NT2/D1 (cell line): ENCODE data around the gene TMEM253.

Experiments used
- DNase-seq: peaks from one replicate; pipeline ENCODE4 v3.0.0-alpha.2; 2011; ENCODE audit warnings: low read depth, low spot score
- H3K27me3 ChIP-seq: 2 replicates; pipeline ENCODE4 v1.6.0; 2011; ENCODE audit warnings: mild to moderate bottlenecking; ENCODE audit not compliant: insufficient read length, insufficient read depth
- H3K36me3 ChIP-seq: 2 replicates; pipeline ENCODE4 v1.6.1; 2011; ENCODE audit warnings: mild to moderate bottlenecking, low read length, mixed read lengths; ENCODE audit not compliant: insufficient read depth, insufficient read length
- H3K4me1 ChIP-seq: 2 replicates; pipeline ENCODE4 v1.5.1; 2011; ENCODE audit not compliant: insufficient read depth, insufficient read length
- H3K4me3 ChIP-seq: 2 replicates; pipeline ENCODE4 v1.5.1; 2011; ENCODE audit warnings: low read depth; ENCODE audit not compliant: insufficient read length
- H3K9ac ChIP-seq: 2 replicates; pipeline ENCODE4 v1.6.0; 2011; ENCODE audit warnings: low read depth; ENCODE audit not compliant: insufficient read length
- H3K9me3 ChIP-seq: 2 replicates; pipeline ENCODE4 v1.5.1; 2011; ENCODE audit warnings: mild to moderate bottlenecking, low read length; ENCODE audit not compliant: insufficient read depth
- SUZ12 ChIP-seq: IDR thresholded peaks from 2 replicates; pipeline ENCODE4 v1.6.1; 2011; ENCODE audit not compliant: insufficient read length, insufficient read depth; ENCODE audit errors: extremely low read depth
- YY1 ChIP-seq: IDR thresholded peaks from 2 replicates; pipeline ENCODE4 v1.6.1; 2011; ENCODE audit not compliant: insufficient read length, insufficient read depth
- ZNF274 ChIP-seq: IDR thresholded peaks from 2 replicates; pipeline ENCODE4 v1.6.1; 2011; ENCODE audit warnings: mild to moderate bottlenecking, low read depth, low read length

Gene TMEM253

DNA sequence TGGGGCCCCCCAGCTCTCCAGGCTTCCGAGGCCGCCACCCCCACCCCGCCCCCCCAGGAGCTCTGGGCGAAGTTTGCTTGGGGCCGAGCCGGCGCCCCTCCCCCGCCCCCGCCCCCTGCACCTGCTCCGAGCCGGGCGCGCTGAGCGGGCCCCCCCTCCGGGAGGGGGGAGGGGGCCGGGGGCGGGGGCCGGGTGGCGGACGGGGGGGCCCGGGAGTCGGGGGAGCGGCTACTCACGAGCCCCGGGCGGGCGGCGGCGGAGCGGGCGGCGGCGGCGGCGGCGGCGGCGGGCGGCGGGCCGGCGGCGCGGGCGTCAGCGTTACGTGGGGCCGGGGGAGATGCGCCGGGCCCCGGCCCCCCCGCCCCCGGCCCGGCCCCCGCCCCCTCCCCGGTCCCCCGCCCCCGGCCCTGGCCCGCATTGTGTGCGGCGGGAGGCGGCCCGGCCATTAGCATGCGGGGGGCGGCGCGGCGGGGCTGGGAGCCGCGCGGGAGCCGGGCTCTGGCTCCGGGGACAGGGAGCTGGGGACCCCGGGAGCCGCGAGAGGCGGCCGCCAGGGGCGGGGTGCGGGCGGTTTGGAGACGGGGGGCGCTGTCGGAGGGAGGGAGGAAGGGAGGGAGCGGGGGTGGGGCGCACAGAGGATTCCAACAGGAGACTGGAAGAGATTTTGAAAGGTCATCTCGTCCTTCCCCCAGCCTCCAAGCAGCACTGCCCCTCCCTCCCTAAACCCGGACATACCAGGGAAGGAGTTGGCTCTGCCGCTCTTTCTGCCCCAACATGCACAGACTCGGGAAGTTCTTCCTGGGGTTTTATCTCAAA lies 2.6 kb upstream of the TMEM253 start, which contains the start of gene ZNF219:
Gene ZNF219, minus strand, starts transcription at position 580 of the 816 bp plus-strand sequence. CDS start 5,064 bp downstream, outside the sequence.
- Histone ChIP-seq H3K4me1 (peaks cover 12% of the 10 kb centered on the region), H3K9me3 (no peaks in the 10 kb centered on the region)
- TF ChIP-seq ZNF274 = no peak
- TF ChIP-seq YY1 = no peak
- no peak for TF ChIP-seq SUZ12

DNA sequence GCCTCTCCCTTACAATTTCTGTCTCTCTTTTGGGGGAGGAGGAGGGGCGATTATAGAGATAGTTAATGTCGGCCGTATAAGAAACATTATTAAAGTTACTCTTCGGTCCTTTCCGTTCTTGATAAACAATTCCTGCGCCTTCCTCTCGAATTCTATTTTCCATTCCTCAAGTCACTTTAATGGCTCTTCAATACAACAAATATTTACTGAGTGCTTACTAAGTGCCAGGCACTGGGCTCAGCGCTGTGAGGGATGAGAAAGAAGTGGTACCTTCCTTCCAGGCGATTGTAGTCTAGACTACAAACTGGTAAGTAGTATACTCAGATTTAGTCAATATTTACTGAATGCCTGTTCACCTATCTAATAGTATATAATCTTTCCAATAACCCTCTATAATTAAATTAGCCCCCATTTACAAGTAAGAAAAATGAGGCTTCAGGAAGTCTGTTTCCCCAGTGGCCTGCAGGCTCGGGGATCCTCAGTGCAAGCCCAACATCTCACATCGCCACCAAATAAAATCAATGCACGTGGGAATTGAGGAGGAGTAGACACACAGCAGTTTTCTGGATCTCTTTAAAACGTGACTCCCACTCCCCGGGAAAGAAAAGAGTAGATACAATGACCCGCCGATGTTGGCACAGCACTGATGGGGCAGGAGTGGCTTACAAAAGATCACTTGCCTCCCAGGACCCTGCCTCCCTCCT lies 1.8 kb upstream of the TMEM253 start:
- H3K4me1 ChIP-seq = peaks cover 10% of the 10 kb centered on the region
- H3K27me3 ChIP-seq = no peaks in the 10 kb centered on the region
- peaks cover 2% of the 10 kb centered on the region for H3K36me3 ChIP-seq
- H3K4me3 ChIP-seq = peak overlapping the region; percentile 46
- no peak for DNase-seq
- no peak for TF ChIP-seq SUZ12
- TF ChIP-seq ZNF274 = no peak
- TF ChIP-seq YY1 = no peak
- peak overlapping the region; percentile 54 for H3K9ac ChIP-seq
- no peaks in the 10 kb centered on the region for H3K9me3 ChIP-seq

More for the DNA sequence above, 2.6 kb upstream of the TMEM253 start, which contains the start of gene ZNF219:
- Histone ChIP-seq H3K27me3 (no peaks in the 10 kb centered on the region), H3K36me3 (peaks cover 4% of the 10 kb centered on the region), H3K9ac (peak within 1 kb of the TSS; percentile 67), H3K4me3 (peak within 1 kb of the TSS; percentile 46)
- no peak for DNase-seq

DNA sequence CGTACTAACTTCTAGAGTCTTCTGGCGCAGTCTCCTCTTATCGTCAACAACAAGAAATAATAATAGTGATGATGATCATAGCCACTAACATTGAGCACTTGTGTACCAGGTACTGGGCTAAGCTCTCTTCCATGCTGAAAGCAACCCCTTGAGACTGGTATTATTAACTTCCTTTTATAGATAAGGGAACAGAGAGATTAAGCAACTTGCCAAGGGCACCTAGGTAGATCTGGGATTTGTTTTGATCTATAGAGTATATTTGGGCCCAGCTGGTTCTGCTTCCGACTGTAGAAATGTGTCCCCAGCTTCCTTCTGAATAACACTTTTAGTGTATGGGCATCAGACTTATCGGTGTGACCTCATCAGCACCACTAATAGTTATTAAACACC lies 1.3 kb upstream of the TMEM253 start:
- no peaks in the 10 kb centered on the region for H3K9me3 ChIP-seq
- TF ChIP-seq ZNF274 = no peak
- TF ChIP-seq SUZ12 = no peak
- no peak for TF ChIP-seq YY1
- DNase-seq = no peak
- H3K4me3 ChIP-seq = no peak overlapping the region
- H3K36me3 ChIP-seq = peaks cover 2% of the 10 kb centered on the region
- H3K4me1 ChIP-seq = peaks cover 10% of the 10 kb centered on the region
- H3K27me3 ChIP-seq = no peaks in the 10 kb centered on the region
- peak overlapping the region; percentile 54 for H3K9ac ChIP-seq

GRCh38 chr14:21101802-21102413 lies 1.0 kb downstream of the TMEM253 start:
- TF ChIP-seq YY1 (no peak), SUZ12 (no peak)
- Histone ChIP-seq H3K27me3 (no peaks in the 10 kb centered on the region), H3K4me1 (peaks cover 10% of the 10 kb centered on the region), H3K9ac (no peak overlapping the region), H3K9me3 (no peaks in the 10 kb centered on the region), H3K4me3 (no peak overlapping the region), H3K36me3 (peaks cover 2% of the 10 kb centered on the region)
- DNase-seq = no peak

GRCh38 chr14:21102521-21103410 lies 1.9 kb downstream of the TMEM253 start:
- Histone ChIP-seq H3K9ac (peak overlapping the region; percentile 96), H3K27me3 (no peaks in the 10 kb centered on the region), H3K4me3 (peak overlapping the region; percentile 83), H3K9me3 (no peaks in the 10 kb centered on the region), H3K36me3 (peaks cover 2% of the 10 kb centered on the region), H3K4me1 (peaks cover 13% of the 10 kb centered on the region)
- no peak for TF ChIP-seq YY1
- no peak for DNase-seq

GRCh38 chr14:21103411-21103709 lies 2.5 kb downstream of the TMEM253 start:
- TF ChIP-seq YY1 (no peak), ZNF274 (no peak), SUZ12 (no peak)
- H3K9ac ChIP-seq = peak overlapping the region; percentile 96
- DNase-seq = no peak
- H3K4me1 ChIP-seq = peaks cover 13% of the 10 kb centered on the region
- peak overlapping the region; percentile 83 for H3K4me3 ChIP-seq
- no peaks in the 10 kb centered on the region for H3K27me3 ChIP-seq
- H3K36me3 ChIP-seq = peaks cover 2% of the 10 kb centered on the region
- no peaks in the 10 kb centered on the region for H3K9me3 ChIP-seq
